Fibroblast of peridontal ligament (primary cell): ENCODE data around the gene STIL.

Experiments used
- DNase-seq: peaks from one replicate; pipeline ENCODE4 v3.0.0-alpha.2; 2010; ENCODE audit errors: extremely low read depth

STIL gene

DNA sequence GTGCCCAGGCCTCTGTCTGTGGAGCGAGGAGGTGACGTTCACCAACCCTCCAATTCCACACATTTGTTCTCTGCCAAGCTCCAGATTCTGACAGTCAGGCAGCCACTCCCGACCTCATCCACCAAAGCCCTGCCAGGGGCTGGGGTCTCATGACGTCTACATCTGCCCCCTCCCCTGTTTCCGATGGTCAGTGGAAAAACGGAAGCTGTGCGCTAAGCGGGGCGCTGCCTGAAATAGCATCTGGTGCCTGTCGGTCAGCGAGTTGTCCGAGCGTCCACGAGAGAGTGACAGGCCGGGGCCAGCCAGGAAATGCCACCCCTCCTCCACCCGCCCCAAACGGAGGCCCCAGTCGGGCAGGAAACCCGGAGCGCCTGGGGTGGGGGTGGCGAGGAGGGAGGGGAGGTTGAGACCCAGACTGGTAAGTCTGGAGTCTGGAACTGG, 78.7 kb downstream of the STIL start:
- DNase-seq: no peak

DNA sequence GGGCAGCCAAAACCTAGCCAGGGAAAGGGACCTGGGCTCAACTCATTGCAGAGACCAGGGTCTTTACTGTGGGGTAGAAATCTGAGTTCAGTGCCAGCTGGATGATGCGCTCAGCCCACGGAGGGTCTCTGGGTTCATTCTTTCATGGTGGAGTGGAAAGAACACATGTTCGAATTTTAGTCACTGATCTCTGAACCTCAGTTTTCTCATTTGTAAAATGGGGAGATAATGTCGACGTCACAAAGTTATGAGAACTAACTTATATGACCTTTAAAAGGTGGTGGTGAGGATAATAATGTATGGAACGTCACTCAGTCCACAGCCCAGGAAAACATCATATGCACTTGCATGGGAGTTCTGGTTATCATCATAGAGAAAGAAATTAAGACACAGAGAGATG, 80.8 kb downstream of the STIL start:
- DNase-seq: no peak

DNA sequence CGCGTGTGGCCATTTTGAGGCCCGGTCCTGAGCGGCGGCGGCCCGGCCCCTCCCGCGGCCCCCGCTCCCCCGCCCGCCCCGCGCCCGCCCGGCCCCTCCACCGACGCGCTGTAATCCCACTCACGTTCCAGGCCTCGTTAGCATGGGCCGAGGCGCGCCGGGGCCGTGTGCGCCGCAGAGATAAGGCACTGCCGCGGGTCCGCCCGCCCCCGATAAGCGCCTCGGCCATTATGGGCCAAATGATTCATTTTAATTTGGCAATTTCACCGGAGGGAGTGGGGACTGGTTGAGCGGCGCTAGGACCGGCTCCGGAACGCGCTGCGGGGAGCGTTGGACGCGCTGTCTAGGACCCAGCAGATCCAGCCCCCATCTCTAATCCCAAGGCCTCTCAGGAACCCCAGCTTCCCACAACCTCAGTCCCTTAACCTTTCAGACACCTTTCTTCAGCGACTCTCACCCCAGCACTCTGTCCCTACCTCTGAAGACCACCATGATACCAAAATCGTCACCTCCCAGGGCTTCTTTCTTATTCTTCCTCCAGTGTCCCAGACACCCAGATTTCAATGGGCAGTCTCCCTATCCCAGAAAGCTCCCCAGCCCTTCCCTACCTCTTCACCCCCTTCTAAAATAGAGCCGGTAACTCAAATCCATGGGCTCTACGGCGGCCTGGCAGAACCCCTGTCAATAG, 81.6 kb downstream of the STIL start, which contains the start of gene TAL1:
Gene TAL1 (minus strand): TSS at position 39 of the 688 bp plus-strand sequence. CDS start 6,337 bp downstream, outside the sequence.
- no peak for DNase-seq

DNA sequence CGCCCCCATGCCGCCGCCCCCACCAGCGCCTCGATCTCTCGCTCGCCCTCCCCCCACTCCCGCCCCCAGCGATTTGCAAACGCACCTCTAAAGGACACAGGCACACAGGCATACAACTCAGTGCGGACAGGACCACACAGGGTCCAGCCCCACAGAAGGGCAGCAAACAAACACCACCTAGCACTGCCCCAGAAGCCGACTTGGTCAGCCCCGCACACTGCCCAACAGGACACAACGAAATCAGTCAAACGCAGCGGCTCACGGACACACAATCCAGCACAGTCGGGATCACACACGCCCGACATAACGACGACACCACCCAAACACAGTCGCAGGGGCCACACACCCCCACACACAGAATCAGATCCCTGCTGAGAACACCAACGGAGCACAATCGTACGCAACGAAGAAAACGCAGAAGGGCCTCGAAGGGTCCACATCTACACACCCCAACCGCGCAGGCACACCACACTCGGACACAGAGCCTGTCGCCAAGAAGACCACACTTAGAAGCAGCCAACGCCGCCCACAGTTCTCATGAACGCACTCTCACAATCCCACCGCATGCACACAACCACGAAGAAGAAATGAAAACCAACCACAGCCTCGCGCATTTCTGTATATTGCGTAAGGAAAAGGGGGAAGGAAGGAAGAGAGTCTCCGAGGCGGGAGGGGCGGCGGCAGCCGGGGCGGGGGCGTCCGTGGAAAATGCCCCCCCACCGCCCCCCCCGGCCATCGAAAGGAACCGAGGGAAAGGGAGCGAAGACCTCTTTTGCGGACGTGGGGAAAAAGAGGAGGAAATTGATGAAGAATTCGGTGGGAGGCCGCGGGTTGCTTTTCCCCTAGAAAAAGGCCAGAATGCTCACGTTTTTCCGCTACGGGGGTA, 82.4 kb downstream of the STIL start:
- DNase-seq: peak; percentile 36

DNA sequence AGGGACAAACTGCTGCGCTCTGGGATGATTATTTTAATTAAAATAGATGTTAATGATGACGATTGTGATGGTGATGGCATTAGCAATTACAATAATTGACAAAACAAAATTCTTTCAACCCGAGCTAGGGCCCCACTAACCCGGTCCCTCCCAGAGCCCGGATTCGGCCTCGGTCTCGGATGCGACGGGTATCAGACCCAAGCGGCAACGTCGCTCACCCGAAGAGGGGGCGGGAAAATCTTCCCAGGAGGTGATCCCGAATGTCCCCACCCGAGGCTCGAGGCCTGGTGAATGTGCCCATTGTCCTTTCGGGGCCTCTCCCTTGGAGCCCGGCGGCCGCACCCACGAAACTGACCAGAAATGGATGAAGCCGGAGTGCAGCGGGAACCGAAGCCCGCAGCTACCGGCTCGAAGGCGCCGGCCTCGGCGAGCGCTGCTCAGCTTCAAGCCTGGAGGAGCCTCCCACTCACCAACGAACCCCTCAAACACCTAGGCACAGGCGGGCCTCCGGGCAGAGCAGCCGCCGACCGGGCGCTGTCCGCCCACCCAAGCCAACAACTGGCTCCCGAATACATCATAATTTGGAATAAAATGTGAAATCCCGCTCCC, 83.2 kb downstream of the STIL start:
- no peak for DNase-seq

DNA sequence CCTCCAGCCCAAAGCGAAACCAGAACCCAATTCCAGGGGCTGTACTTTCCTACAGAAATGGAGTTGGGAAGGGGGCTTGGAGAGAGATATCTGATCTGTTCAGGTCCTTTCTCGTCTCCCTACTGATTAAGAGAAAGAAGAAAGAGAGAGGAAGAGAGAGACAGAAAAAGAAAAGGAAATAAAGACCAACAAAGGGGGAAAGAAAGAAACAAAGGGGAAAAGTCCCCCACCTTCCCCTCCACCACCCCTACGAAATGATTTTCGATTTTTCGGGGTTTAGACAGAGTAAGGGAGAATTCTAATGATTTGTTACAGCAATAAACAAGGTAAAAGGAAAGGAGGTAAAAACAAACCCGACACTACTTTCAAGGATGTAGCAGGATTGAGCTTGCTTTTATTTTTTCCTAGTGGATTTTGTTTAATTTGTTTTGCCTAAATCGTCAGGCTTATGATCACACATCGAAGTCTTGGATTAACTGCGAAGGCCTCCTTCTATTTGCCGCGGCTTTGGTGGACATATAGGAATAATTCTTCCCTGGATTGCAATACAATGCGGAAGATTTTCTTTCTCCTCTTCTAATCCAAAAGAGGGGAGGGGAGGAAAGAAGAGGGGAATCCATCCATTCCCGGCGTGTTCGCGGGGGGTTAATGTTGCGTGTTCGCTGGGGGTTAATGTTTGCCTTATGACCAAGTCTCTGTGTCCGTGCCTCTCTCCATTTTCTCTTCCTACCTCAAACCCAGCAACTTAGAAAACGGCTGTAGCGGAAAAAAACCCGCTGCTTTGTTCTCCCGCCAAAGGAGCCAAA, 83.9 kb downstream of the STIL start:
- DNase-seq: peak; percentile 5

DNA sequence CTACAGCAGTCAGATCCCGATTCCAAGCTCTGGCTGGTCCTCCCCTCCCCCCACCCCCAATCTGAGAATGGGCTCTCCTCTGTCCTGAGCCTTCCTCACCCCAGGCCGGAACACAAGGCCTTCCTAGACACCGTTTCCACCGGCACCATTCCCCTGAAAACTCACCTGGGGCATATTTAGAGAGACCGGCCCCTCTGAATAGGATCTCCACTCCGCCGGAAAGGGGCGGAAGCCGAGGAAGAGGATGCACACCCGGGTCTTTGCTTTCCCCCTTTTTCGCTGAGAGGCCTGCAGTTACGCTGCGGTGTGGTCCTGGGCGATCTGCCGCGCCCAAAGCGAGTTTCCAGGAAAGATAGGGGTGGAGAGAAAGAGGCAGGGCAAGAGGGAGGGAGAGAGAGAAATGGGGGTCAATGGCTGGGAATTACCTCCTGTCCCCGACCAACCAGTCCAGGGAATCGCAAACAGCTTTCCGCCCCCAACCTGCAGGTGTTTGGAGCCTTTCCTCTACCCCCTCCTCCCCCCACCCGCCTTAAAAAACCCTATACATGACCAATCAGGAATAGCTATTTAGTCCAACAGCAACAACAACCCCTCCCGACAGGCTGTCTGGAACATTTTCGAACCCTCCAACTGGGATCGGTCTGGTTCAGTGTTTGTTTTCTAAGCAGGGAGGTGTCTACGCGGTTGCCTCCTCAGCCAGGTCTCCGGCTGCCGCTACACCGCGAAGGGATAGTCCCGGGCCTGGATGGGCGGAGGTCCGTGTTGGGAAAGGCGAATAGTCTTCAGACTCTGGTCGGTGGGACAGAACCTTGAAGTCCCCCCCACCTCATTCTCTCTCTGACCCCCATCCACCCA, 84.7 kb downstream of the STIL start:
- DNase-seq: no peak

DNA sequence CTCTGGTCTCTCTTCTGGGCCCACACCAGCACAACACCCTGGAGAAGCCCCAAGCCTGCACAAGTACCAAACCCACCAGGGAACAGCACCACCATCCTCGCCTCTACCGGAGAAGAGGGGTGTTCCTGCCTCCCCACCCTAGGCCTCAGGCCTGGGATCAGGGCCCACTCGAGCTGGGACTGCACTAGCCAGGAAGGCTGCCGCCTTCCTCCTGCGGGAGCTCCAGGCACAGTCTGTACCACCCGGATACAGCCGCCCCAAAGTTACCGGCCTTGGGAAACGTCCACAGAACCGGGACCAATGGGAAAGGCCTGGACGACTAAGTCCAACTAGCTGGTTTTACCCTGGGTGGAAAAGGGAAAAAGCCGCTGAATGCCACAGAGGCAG, 85.3 kb downstream of the STIL start:
- DNase-seq: no peak

DNA sequence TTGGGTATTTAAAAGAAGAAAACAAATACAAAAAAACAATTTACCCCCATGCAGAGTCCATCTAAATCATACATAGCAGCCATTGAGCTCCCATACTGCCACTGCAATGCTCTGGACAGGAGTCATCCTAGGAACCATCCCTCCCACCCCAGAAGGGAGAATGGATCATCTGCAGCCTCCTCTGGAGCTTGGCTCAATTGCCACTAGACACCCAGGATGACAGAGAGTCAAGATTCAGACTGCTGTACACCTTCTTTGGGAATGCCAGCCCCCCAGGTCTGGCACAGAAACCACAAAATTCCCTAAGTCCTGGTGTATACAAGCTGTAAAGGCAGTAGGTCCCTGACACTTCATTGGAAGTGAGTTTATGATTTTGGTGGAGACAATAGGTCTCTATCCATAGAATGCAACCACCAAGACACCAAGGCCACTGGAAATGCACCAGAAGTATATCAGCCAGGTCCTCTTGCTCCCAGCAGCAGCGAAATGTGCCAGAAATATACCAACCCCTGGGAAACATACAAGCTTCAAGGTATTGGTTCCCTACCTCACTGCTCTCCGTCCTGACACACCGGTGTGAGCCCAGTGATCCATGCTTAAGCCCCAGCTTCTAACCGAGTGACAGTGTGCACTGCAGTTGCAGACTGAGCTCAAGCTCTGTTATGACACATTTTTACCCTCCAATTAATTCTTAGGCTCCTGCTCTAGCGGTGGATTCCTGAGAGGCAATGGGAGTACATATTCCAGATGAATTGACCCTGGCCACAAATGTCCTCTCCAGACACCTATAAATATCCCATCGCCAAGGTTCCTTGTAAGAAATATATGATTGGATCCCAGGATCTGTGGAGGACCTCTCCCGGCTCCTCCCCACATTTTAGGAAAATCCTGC, 86.4 kb downstream of the STIL start:
- DNase-seq: no peak

DNA sequence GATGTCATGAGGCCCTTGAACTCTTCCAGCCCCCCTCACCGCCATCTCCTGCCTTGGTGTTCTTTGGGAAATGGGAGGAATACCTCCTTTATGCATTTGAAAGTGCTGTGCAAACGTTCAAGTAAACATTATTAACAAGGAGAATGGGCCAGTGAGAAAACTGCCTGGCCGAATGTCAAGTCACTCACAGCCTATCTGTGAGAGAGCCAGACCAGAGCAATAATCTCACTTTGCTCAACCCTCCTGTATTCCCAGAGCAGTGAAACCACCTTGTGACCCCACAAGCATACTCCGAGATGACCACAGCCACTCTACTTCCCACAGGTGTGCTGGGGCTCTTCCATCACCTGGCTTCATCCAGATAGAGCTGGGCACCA, 87.1 kb downstream of the STIL start:
- DNase-seq: no peak

DNA sequence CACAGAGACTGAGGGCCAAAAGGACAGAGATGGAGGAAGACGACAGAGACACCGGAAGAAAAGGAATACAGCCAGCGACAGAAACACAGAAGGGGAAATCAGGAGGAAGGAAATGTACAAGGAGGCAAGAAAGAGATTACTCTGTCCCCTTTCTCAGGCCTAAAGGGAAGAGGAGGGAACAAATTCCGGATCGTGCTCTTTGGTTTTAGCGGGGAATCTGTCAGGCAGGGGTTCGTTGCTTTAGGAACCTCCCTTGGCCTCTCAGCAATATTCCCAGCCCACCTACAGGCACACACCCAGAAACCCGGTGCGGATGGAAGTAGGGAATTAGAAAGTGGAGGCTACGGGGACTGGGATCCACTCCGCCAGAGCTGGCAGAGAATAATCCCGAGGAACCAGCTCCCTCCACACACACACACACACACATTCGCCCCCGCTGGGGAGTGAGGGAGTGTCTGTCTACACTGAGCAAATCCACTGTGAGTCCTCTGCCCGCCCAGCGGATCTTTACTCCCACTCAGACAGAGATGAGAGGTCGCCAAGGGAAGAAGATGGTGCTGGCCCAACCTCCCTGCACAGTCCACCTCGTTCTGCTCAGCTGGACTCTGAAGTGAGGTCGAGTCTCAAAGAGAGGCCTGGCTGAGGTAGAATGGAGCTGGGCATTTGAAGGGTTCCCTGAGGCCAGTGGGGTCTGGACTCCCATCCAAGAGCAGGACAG, 87.7 kb downstream of the STIL start:
- no peak for DNase-seq

DNA sequence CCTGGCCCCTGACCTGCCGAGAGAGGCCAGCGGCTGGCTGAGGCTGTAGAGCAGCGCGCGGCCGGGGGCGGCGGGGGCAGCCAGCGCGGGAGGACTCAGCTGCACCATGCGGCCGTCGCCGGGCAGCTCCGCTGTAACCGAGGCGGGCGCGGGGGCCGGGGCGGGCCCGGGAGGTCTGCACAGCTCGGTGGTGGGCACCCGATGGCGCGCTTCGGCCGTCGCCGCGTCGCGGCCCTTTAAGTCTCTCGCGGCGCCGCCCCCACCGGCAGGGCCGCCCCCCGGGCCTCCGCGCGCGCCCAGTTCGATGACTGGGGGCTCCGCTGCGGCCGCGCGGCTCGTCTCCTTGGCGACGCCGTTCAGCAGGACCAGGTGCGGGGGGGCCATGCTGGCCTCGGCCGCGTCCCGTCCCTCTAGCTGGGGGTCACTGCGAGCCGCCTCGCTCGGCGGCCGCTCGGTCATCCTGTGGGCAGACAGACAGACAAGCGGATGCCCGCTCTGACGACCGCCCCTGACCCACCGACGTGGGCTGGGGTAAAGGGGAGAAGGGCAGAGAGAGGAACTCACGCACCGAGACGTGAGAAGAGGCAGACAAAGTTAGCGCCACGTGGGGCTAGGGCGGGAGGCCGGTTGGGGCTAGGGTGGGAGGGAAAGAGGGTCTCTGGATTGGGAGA, 88.4 kb downstream of the STIL start:
- no peak for DNase-seq

DNA sequence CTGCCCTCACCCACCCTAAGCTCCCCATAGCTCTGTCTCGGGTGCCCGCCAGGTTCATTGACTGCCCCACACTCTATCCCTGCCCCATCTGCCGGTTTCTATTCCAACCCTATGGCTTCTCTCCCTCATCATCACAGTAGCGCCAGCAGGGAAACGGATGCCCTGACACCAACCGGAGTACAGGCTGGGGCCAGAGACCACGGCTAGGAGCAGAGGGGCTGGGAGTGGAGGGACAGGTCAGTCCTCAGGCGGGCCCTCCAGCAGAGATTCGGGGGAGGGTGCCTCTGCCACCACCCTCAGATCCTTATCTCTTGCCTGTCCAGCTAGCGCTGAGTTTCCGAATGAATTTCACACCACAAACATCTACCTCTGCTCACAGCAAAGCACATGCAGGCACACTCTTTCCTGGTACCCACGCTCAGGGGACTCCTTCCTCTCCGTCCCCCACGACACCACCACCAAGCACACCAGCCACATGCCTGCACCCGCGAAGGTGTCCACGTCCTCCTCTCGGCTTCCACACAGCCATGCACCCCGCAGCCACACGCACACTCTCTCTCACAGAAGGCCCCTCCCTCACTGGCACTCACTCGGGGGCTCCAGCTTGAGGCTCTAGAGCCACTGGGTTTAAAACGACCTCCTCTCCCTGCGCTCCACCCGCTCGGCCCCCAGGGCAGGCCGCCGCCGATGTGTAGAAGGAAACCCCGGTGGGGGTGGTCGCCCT, 89.1 kb downstream of the STIL start:
- no peak for DNase-seq

DNA sequence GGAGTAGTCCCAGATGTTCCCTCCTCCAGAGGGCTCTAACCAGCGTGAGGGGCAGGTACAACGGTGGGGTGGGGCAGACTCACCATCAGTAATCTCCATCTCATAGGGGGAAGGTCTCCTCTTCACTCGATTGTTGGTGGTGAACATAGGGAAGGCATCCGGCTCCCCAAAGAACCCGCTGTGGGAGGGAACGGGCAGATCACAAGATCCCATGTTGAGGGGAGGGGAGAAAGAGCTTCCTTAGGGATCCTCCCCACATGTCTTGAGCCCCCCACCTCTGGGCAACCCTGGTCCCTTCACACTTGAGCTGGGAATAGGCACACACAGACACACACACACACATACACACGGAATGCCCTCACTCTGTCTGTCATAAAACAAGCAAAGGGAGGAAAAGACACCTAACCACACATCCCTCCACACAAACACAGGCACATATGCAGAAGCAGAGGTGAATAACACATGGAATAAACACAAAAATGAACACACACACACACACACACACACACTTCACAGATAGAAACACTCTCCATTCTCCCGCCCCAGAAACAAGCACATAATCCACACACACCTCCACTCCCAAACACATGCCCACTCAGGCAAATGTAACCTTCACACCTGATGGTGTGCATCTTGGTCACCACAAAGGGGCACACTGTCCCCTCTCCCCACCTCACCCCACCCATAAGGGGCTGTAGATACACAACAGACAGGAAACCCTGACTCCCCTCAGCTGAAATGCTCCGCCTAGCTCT, 89.8 kb downstream of the STIL start:
- DNase-seq: no peak

DNA sequence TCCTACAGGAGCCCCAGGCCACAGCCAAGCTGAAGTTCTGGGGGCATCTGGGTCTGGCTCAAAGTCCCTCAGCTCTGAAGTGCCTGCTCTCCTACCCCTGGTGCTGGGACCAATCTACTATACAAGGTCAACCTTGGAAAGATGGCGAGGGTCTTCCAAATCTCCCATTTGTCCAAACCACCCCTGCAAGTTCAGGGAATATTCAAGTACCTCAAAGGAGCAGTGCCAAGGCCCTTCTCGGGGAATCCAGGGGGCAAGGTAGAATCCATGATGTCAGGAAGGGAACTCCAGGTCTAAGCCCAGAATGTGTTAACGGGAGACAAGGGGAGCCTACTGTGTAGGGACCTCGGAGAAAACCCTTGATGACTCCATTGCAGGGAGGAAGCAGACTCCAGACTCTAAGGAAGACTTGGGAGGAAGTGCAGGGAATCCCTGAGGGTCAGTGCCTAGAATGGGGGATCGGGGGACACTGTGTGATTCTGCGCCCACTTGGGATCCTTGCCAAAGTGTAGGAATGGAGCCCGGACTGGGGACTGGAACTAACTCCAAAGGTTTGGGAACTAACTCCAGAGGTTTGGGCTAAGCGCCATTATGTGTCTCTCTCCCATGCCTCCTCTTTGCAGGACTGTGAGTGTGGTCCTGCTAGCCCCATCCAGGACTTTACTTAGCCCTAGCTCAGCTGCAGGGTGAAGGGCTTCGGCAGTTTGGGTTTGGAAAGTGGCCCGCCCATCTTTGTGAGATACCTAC, 90.6 kb downstream of the STIL start:
- DNase-seq: no peak

DNA sequence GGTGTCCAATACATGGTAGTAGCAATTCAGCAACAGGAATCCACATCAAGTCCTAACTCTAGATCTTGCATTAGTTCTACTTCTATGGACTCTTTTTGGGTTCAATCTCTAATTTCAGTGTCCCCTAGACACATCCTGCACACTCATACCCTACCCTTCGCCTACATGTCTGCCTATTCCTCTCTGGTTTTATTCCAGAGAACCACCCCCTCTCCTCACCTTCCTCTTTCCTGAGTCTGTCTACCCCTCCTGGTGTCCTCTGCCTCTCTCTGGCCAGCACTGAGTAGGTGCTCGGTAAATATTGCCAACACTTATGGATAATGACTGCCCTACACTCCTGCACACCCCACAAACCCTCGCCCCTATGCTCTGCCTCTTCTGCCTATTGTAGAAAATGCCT, 91.5 kb downstream of the STIL start:
- no peak for DNase-seq
